Mesothelial cell of epicardium (in vitro differentiated cells): Measurements from ENCODE around the gene GRIK5. TPM values are rescaled to one million over a fixed set of nuclear protein-coding genes. Genes with fewer than 3 reads are reported as not detected.
"Not testable (repeated sequence)": the region's sequence is repeated elsewhere in the genome, so short reads cannot be mapped to it uniquely, and the experiment has no call there.

Experiments used
- DNase-seq, 2 experiments: peaks; one replicate each; pipeline ENCODE4 v3.0.0; 2021; ENCODE audit warnings: low spot score in 2 of 2; ENCODE audit not compliant: unreplicated experiment in 2 of 2
- H3K27ac Mint-ChIP-seq: 2 replicates; pipeline ENCODE4 v1.8.0; 2021; ENCODE audit warnings: mixed read lengths
- H3K27me3 Mint-ChIP-seq: 2 replicates; pipeline ENCODE4 v1.8.0; 2021; ENCODE audit warnings: low read depth, mixed read lengths
- H3K36me3 Mint-ChIP-seq: 2 replicates; pipeline ENCODE4 v1.8.0; 2021; ENCODE audit warnings: mixed read lengths
- H3K4me1 Mint-ChIP-seq: 2 replicates; pipeline ENCODE4 v1.8.0; 2021; ENCODE audit warnings: mixed read lengths
- H3K4me3 Mint-ChIP-seq: 2 replicates; pipeline ENCODE4 v1.8.0; 2021; ENCODE audit warnings: mild to moderate bottlenecking, moderate library complexity, mixed read lengths
- H3K9me3 Mint-ChIP-seq: 2 replicates; pipeline ENCODE4 v1.8.0; 2021; ENCODE audit warnings: mixed read lengths
- total RNA-seq: library from RNA; stranded (reverse); gene quantifications from 3 replicates; pipeline ENCODE4 v1.2.1, GENCODE V29; 2021
- TF ChIP-seq, protein P1 (sequence below): fragments of 200-600 bp; sonication (generic); IDR thresholded peaks from one replicate; pipeline ENCODE4 v1.5.0; 2021; ENCODE audit warnings: antibody characterized with exemption; ENCODE audit not compliant: unreplicated experiment

GRIK5 gene
- total RNA-seq, 1 donor from 2014 or later = 38.3 TPM

DNA sequence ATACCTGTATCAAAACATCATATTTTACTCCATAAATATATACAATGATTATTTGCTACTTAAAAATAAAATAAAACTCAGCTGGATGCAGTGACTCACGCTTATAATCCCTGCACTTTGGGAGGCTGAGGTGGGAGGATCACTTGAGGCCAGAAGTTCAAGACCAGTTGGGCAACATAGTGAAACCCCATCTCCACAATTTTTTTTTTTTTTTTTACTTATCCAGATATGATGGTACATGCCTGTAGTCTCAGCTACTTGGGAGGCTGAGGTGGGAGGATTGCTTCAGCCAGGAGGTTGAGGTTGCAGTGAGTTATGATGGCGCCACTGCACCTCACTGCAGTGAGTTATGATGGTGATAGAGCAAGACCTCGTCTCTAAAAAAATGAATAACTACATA, 39.9 kb upstream of the GRIK5 start:
- Mint-ChIP-seq H3K27me3 (peaks cover 31% of the 10 kb centered on the region), H3K9me3 (no peaks in the 10 kb centered on the region), H3K4me1 (peaks cover 5% of the 10 kb centered on the region), H3K36me3 (no peaks in the 10 kb centered on the region), H3K27ac (no peak overlapping the region), H3K4me3 (no peak overlapping the region)
- DNase-seq = no peak
- TF ChIP-seq, protein P1, sequence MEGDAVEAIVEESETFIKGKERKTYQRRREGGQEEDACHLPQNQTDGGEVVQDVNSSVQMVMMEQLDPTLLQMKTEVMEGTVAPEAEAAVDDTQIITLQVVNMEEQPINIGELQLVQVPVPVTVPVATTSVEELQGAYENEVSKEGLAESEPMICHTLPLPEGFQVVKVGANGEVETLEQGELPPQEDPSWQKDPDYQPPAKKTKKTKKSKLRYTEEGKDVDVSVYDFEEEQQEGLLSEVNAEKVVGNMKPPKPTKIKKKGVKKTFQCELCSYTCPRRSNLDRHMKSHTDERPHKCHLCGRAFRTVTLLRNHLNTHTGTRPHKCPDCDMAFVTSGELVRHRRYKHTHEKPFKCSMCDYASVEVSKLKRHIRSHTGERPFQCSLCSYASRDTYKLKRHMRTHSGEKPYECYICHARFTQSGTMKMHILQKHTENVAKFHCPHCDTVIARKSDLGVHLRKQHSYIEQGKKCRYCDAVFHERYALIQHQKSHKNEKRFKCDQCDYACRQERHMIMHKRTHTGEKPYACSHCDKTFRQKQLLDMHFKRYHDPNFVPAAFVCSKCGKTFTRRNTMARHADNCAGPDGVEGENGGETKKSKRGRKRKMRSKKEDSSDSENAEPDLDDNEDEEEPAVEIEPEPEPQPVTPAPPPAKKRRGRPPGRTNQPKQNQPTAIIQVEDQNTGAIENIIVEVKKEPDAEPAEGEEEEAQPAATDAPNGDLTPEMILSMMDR = no peak

DNA sequence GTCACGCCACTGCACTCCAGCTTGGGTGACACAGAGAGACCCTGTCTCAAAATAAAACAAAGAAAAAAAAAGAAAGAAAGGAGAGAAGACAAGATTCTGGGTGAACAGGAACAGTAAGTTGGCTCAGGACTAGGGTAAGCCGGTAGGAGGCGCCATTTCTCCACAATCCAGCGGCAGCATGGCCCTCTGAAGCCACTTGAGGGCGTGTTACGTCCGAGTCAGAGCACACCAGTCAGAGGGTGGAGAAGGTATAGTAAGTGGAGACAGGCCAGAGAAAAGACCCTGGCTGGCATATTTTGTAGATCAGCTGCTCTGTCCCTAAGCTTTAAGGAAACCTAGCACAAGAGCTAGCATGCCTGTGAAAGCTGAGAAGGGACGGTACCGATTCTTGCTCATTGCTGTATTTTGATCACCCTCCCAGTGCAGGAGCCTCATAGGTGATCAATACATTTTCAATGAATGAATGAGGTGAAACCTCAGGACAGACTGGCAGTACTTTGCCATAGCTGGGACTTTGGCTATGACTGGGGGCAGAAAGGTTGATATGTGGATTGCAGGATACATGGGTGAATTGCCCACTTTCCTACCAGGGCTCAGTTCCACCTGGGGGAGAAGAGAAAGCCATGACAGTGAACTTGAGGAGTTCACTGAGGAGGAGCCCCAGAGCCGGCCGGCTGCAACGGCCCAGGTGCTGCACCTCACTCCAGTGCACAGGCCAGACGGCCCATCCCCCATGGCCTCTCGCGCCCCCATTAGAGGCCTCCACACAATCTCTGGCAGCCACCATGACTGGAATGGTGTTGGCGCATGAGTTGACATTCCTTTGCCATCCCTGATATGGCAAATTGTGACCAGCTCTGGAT, 38.8 kb upstream of the GRIK5 start:
- TF ChIP-seq, protein P1 = peak; percentile 68
- H3K4me1 Mint-ChIP-seq = peaks cover 4% of the 10 kb centered on the region
- H3K27me3 Mint-ChIP-seq = peaks cover 37% of the 10 kb centered on the region
- DNase-seq = peak in 1 of 2 experiments; percentile 76
- no peaks in the 10 kb centered on the region for H3K36me3 Mint-ChIP-seq
- H3K27ac Mint-ChIP-seq = no peak overlapping the region
- no peak overlapping the region for H3K4me3 Mint-ChIP-seq
- H3K9me3 Mint-ChIP-seq = no peaks in the 10 kb centered on the region

DNA sequence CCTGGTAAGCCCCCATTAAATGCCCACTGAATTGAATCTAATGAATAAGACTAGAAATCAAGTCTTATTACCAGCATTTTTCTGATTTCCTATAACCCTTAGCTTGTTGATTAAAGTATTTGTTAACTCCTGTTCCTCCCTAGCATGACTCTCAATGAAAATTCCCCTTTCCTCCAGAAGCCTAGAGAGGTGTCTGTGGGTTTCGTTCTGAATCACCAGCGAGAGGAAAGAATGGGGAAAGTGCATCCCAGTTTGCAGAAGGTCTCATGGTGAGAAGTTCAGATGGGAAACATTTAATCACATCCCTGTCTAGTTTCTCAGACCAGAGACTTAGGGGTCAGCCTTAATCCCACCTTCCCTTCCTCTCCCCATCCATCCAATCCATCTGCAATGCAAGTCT, 35.4 kb upstream of the GRIK5 start:
- H3K27ac Mint-ChIP-seq = no peak overlapping the region
- H3K9me3 Mint-ChIP-seq = no peaks in the 10 kb centered on the region
- H3K27me3 Mint-ChIP-seq = peaks cover 42% of the 10 kb centered on the region
- TF ChIP-seq, protein P1 = no peak
- no peaks in the 10 kb centered on the region for H3K4me1 Mint-ChIP-seq
- no peak for DNase-seq
- H3K4me3 Mint-ChIP-seq = no peak overlapping the region
- no peaks in the 10 kb centered on the region for H3K36me3 Mint-ChIP-seq

DNA sequence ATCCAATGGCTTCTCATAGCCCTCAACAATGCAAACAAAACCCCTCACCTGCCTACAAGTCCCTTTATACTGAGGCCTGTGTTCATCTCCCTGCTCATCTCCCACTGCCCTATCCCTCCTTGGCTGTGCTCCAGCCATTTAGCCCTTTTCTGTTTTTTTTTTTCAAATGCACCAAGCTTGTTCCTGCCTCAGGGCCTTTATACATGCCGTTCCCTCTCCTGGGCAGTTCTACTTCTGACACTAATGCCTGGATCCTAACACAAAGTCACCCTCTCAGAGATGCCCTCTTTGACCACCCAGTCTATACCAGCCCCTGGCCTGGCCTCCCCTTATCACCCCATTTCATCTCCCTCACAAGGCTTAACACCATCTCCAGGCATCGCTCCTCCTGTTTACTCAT, 32.9 kb upstream of the GRIK5 start:
- Mint-ChIP-seq H3K36me3 (no peaks in the 10 kb centered on the region), H3K9me3 (no peaks in the 10 kb centered on the region), H3K4me1 (no peaks in the 10 kb centered on the region), H3K4me3 (no peak overlapping the region), H3K27ac (no peak overlapping the region), H3K27me3 (peaks cover 43% of the 10 kb centered on the region)
- no peak for DNase-seq
- TF ChIP-seq, protein P1 = no peak

DNA sequence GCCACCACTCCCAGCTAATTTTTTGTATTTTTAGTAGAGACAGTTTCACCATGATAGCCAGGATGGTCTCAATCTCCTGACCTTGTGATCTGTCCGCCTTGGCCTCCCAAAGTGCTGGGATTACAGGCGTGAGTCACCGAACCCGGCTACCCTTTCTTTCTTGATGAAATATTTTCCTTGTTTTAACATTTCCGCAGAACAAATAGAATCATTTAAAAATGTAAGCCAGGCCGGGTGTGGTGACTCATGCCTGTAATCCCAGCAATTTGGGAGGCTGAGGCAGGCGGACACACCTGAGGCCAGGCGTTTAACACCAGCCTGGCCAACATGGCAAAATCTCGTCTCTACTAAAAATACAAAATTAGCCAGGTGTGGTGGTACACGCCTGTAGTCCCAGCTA, 30.2 kb upstream of the GRIK5 start:
- H3K4me1 Mint-ChIP-seq, H3K27ac Mint-ChIP-seq, H3K4me3 Mint-ChIP-seq, DNase-seq, H3K9me3 Mint-ChIP-seq, H3K36me3 Mint-ChIP-seq: not testable (repeated sequence)
- H3K27me3 Mint-ChIP-seq = peaks cover 44% of the 10 kb centered on the region

DNA sequence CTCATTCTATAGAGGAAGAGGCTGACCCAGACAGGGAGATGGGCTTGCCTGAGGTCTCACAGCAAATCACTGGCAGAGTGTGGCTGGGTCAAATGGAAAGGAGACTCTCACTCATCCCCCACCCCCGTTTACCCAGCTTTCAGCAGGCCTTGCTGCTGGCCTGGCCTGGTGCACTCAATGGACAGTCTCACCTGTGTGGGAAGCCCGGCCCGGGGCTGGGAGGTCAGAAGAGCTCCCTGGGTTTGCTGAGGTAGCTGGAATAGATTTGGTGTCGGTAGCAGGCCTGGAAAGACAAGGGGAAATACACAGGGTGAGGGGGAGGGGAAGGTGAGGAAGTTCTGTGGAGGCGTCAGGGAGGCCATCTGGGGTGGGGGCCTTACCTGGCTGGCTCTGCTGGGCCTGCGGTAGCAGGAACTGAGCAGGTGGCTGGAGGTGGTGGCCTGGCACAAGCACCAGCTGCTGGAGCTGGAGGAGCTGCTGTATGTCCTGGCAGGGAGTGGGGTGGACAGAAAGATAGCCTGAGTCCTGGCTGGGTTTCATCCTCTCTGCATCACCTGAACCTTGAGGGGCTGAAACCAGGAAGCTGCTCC, 29.4 kb upstream of the GRIK5 start:
- no peak overlapping the region for H3K4me3 Mint-ChIP-seq
- no peak for DNase-seq
- peaks cover 44% of the 10 kb centered on the region for H3K27me3 Mint-ChIP-seq
- H3K36me3 Mint-ChIP-seq = no peaks in the 10 kb centered on the region
- no peaks in the 10 kb centered on the region for H3K4me1 Mint-ChIP-seq
- no peak overlapping the region for H3K27ac Mint-ChIP-seq
- H3K9me3 Mint-ChIP-seq = no peaks in the 10 kb centered on the region
- TF ChIP-seq, protein P1 = no peak
